Suprapubic skin (tissue), 4 donors: ENCODE data around the gene RPRM. TPM values are rescaled to one million over a fixed set of nuclear protein-coding genes. Genes with fewer than 3 reads are reported as not detected.

Experiments used
- DNase-seq, 2 donors: peaks; one replicate each; pipeline ENCODE4 v3.0.0-alpha.2; 2019; ENCODE audit warnings: low spot score in 2 of 2
- H3K27ac ChIP-seq: fragments of 200-600 bp; sonication (generic); one replicate; pipeline ENCODE4 v1.5.1; 2019
- H3K27me3 ChIP-seq: fragments of 200-600 bp; sonication (generic); one replicate; pipeline ENCODE4 v1.5.1; 2019
- H3K36me3 ChIP-seq: fragments of 200-600 bp; sonication (generic); one replicate; pipeline ENCODE4 v1.5.1; 2019
- H3K4me1 ChIP-seq: fragments of 200-600 bp; sonication (generic); one replicate; pipeline ENCODE4 v1.5.1; 2019
- H3K4me3 ChIP-seq: fragments of 200-600 bp; sonication (generic); one replicate; pipeline ENCODE4 v1.5.1; 2019; ENCODE audit warnings: mild to moderate bottlenecking
- H3K9me3 ChIP-seq: fragments of 200-600 bp; sonication (generic); one replicate; pipeline ENCODE4 v1.5.1; 2019
- CTCF ChIP-seq, 2 donors: fragments of 200-600 bp in 1 of 2; fragments of 450-650 bp in 1 of 2; sonication (generic) in 1 of 2; IDR thresholded peaks; one replicate each; pipeline ENCODE4 v1.5.1; 2016 to 2019; ENCODE audit warnings: antibody characterized with exemption in 2 of 2, mild to moderate bottlenecking in 1 of 2, moderate library complexity in 1 of 2
- EP300 ChIP-seq: sonication (generic); formaldehyde crosslinking; IDR thresholded peaks from one replicate; pipeline ENCODE4 v1.6.1; 2017; ENCODE audit warnings: antibody characterized with exemption
- POLR2A ChIP-seq, 2 donors: fragments of 450-650 bp; IDR thresholded peaks; one replicate each; pipeline ENCODE4 v1.6.1; 2017; ENCODE audit warnings: antibody characterized with exemption in 2 of 2, mild to moderate bottlenecking in 2 of 2, moderate library complexity in 2 of 2
- POLR2AphosphoS5 ChIP-seq, 3 donors: sonication (generic); formaldehyde crosslinking; IDR thresholded peaks; one replicate each; pipeline ENCODE4 v1.6.1; 2017; ENCODE audit warnings: antibody characterized with exemption in 3 of 3
- WGBS: methylation state at CpG from one replicate; pipeline ENCODE4 v1.1.5; 2018; 5-methylcytosine and 5-hydroxymethylcytosine counted together
- total RNA-seq, 4 donors: library from RNA; depleted of rRNA; stranded (reverse); fragments of >200 nt; gene quantifications; one replicate each; pipeline ENCODE4 v1.1.0, GENCODE V29; 2016

Gene RPRM
- total RNA-seq, 4 donors from 2014 or later, result 1.5 TPM; not detected in 3

GRCh38 chr2:153499439-153499838 is 20.9 kb upstream of the RPRM start:
- H3K27me3 ChIP-seq, result no peaks in the 10 kb centered on the region
- H3K4me1 ChIP-seq, result no peaks in the 10 kb centered on the region
- H3K9me3 ChIP-seq, result no peaks in the 10 kb centered on the region
- H3K4me3 ChIP-seq, result no peak overlapping the region
- H3K27ac ChIP-seq, result no peak overlapping the region
- no peak for TF ChIP-seq POLR2AphosphoS5 (IDR thresholded peaks at IDR 0.05)
- TF ChIP-seq POLR2A (IDR thresholded peaks at IDR 0.05), result no peak
- TF ChIP-seq EP300, result no peak
- TF ChIP-seq CTCF (IDR thresholded peaks at IDR 0.05), result no peak
- 86% methylated on average over 5 of the region's 5 CpGs for WGBS
- no peaks in the 10 kb centered on the region for H3K36me3 ChIP-seq
- DNase-seq, result no peak

GRCh38 chr2:153497938-153498629 is 19.5 kb upstream of the RPRM start:
- DNase-seq, result no peak
- Histone ChIP-seq H3K4me3 (no peak overlapping the region), H3K27ac (no peak overlapping the region), H3K4me1 (no peaks in the 10 kb centered on the region), H3K9me3 (no peaks in the 10 kb centered on the region), H3K27me3 (no peaks in the 10 kb centered on the region), H3K36me3 (no peaks in the 10 kb centered on the region)
- TF ChIP-seq POLR2AphosphoS5 (IDR thresholded peaks at IDR 0.05) (no peak), POLR2A (IDR thresholded peaks at IDR 0.05) (no peak), EP300 (no peak), CTCF (IDR thresholded peaks at IDR 0.05) (no peak)
- WGBS, result 63% methylated on average over 11 of the region's 14 CpGs

- no peaks in the 10 kb centered on the region for H3K9me3 ChIP-seq
- H3K27me3 ChIP-seq, result no peaks in the 10 kb centered on the region
- TF ChIP-seq POLR2A (IDR thresholded peaks at IDR 0.05) (no peak), EP300 (no peak), CTCF (IDR thresholded peaks at IDR 0.05) (no peak)
- 18% methylated on average over 1 of the region's 1 CpG for WGBS
- no peaks in the 10 kb centered on the region for H3K36me3 ChIP-seq
- no peak overlapping the region for H3K27ac ChIP-seq
- H3K4me1 ChIP-seq, result no peaks in the 10 kb centered on the region
- H3K4me3 ChIP-seq, result no peak overlapping the region
- DNase-seq, result no peak
These were observed 17.2 kb upstream of the RPRM start for GRCh38 chr2:153495725-153496124.

- 58% methylated on average over 3 of the region's 3 CpGs for WGBS
- TF ChIP-seq EP300 (no peak), POLR2AphosphoS5 (IDR thresholded peaks at IDR 0.05) (no peak), POLR2A (IDR thresholded peaks at IDR 0.05) (no peak), CTCF (IDR thresholded peaks at IDR 0.05) (no peak)
- no peaks in the 10 kb centered on the region for H3K9me3 ChIP-seq
These were observed 9.5 kb upstream of the RPRM start for GRCh38 chr2:153488072-153488471.

GRCh38 chr2:153487448-153487847 is 8.9 kb upstream of the RPRM start:
- 45% methylated on average over 1 of the region's 1 CpG for WGBS
- H3K36me3 ChIP-seq, result no peaks in the 10 kb centered on the region
- peaks cover 9% of the 10 kb centered on the region for H3K4me1 ChIP-seq
- H3K27ac ChIP-seq, result no peak overlapping the region
- H3K9me3 ChIP-seq, result no peaks in the 10 kb centered on the region
- no peak for DNase-seq
- H3K27me3 ChIP-seq, result no peaks in the 10 kb centered on the region
- H3K4me3 ChIP-seq, result no peak overlapping the region
- TF ChIP-seq EP300 (no peak), POLR2AphosphoS5 (IDR thresholded peaks at IDR 0.05) (no peak)

More at GRCh38 chr2:153488072-153488471, 9.5 kb upstream of the RPRM start:
- H3K4me1 ChIP-seq, result peaks cover 9% of the 10 kb centered on the region
- no peaks in the 10 kb centered on the region for H3K27me3 ChIP-seq
- no peak overlapping the region for H3K4me3 ChIP-seq
- H3K27ac ChIP-seq, result no peak overlapping the region
- H3K36me3 ChIP-seq, result no peaks in the 10 kb centered on the region
- no peak for DNase-seq

- Histone ChIP-seq H3K27me3 (peaks cover 36% of the 10 kb centered on the region), H3K36me3 (no peaks in the 10 kb centered on the region), H3K4me1 (peaks cover 32% of the 10 kb centered on the region), H3K4me3 (no peak overlapping the region), H3K9me3 (no peaks in the 10 kb centered on the region), H3K27ac (no peak overlapping the region)
- DNase-seq, result no peak
- TF ChIP-seq POLR2AphosphoS5 (IDR thresholded peaks at IDR 0.05) (no peak), POLR2A (IDR thresholded peaks at IDR 0.05) (no peak), CTCF (IDR thresholded peaks at IDR 0.05) (no peak), EP300 (no peak)
- WGBS, result 30% methylated on average over 5 of the region's 5 CpGs
These were observed 1.0 kb upstream of the RPRM start for GRCh38 chr2:153479573-153479972.
